ENCODE results near the gene KRTAP9-3. TPM values are rescaled to one million over a fixed set of nuclear protein-coding genes. Genes with fewer than 3 reads are reported as not detected.

KRTAP9-3 gene
- total RNA-seq (2022; extraction: Qiagen RNA extraction), result not detected in 5 replicates

GRCh38 chr17:41232399-41233105 is at the start of gene KRTAP9-3:
Gene KRTAP9-3 (plus strand): TSS chr17:41232449. CDS start chr17:41232502, 53 bp downstream.

GRCh38 chr17:41184480-41184961 is 47.7 kb upstream of the KRTAP9-3 start, which contains the start of gene KRTAP4-1:
Gene KRTAP4-1 (minus strand): TSS chr17:41184911. CDS start chr17:41184854, 57 bp downstream.

GRCh38 chr17:41189837-41190318 is 42.4 kb upstream of the KRTAP9-3 start, which contains the start of gene KRTAP9-1:
Gene KRTAP9-1 (plus strand): TSS chr17:41189887. CDS start chr17:41189887, 0 bp downstream.

GRCh38 chr17:41226598-41227095 is 5.6 kb upstream of the KRTAP9-3 start, which contains the start of gene KRTAP9-2:
Gene KRTAP9-2 (plus strand): TSS chr17:41226648. CDS start chr17:41226655, 7 bp downstream.

GRCh38 chr17:41237949-41238437 is 5.7 kb downstream of the KRTAP9-3 start, which contains the start of gene KRTAP9-8:
Gene KRTAP9-8 (plus strand): TSS chr17:41237999. CDS start chr17:41238052, 53 bp downstream.

GRCh38 chr17:41249637-41250240 is 17.5 kb downstream of the KRTAP9-3 start, which contains the start of gene KRTAP9-4:
Gene KRTAP9-4 (plus strand): TSS chr17:41249687. CDS start chr17:41249721, 34 bp downstream.

DNA sequence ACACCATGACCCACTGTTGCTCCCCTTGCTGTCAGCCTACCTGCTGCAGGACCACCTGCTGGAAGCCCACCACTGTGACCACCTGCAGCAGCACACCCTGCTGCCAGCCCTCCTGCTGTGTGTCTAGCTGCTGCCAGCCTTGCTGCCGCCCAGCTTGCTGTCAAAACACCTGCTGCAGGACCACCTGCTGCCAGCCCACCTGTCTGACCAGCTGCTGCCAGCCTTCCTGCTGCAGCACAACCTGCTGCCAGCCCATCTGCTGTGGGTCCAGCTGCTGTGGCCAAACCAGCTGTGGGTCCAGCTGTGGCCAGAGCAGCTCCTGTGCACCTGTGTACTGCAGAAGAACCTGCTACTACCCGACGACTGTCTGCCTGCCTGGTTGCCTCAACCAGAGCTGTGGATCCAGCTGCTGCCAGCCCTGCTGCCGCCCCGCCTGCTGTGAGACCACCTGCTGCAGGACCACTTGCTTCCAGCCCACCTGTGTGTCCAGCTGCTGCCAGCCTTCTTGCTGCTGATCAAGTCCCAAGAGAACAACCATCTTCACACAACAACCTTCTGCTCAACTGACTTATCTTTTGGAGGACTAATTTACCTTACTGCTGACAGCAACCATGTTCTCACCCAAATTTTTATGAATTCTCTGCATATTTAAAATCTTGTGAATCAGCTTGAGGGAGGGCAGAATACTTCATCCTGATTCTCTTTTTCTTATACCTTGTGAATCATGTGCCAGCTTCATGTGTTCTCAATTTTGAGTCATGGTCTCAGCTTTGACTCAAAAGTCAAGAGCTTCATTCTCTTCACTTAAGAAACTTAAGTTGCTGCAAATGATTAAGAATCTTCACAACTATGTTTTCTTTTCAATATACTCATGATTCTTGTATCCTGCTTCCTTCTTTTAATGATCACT is 23.4 kb downstream of the KRTAP9-3 start, which contains the start of gene KRTAP9-9:
Gene KRTAP9-9 (plus strand): TSS at position 4 of the 910 bp plus-strand sequence.

GRCh38 chr17:41265078-41265477 is 32.8 kb downstream of the KRTAP9-3 start, which contains the start of gene KRTAP9-6:
Gene KRTAP9-6 (plus strand): TSS chr17:41265378. CDS start chr17:41265378, 0 bp downstream.

DNA sequence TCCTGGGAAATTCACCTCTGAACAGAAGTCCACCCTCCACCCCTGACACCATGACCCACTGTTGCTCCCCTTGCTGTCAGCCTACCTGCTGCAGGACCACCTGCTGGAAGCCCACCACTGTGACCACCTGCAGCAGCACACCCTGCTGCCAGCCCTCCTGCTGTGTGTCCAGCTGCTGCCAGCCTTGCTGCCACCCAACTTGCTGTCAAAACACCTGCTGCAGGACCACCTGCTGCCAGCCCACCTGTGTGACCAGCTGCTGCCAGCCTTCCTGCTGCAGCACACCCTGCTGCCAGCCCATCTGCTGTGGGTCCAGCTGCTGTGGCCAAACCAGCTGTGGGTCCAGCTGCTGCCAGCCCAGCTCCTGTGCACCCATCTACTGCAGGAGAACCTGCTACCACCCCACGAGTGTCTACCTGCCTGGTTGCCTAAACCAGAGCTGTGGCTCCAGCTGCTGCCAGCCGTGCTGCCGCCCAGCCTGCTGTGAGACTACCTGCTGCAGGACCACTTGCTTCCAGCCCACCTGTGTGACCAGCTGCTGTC is 43.5 kb downstream of the KRTAP9-3 start, which contains the start of gene KRTAP9-7:
Gene KRTAP9-7 (plus strand): TSS at position 51 of the 543 bp plus-strand sequence. CDS start 0 bp downstream, at position 51.

Other genes starting within 250 kb of the KRTAP9-3 start
- gene KRT40, start 248.1 kb upstream of the KRTAP9-3 start, total RNA-seq (2022; extraction: Qiagen RNA extraction), result not detected in 5 replicates
- gene KRTAP3-3, start 238.3 kb upstream of the KRTAP9-3 start, total RNA-seq (2022; extraction: Qiagen RNA extraction), result not detected in 5 replicates
- gene KRTAP3-2, start 232.5 kb upstream of the KRTAP9-3 start, total RNA-seq (2022; extraction: Qiagen RNA extraction), result 0.26 to 0.44 TPM (median 0.29 TPM) in 5 replicates
- 0.24 TPM in 1 of 5 replicates, not detected in the others for gene KRTAP3-1, start 223.3 kb upstream of the KRTAP9-3 start, total RNA-seq (2022; extraction: Qiagen RNA extraction)
- gene KRTAP1-5, start 205.2 kb upstream of the KRTAP9-3 start, total RNA-seq (2022; extraction: Qiagen RNA extraction), result not detected in 5 replicates
- gene KRTAP1-4, start 202.3 kb upstream of the KRTAP9-3 start, total RNA-seq (2022; extraction: Qiagen RNA extraction), result not detected in 5 replicates
- gene KRTAP1-3, start 197.6 kb upstream of the KRTAP9-3 start, total RNA-seq (2022; extraction: Qiagen RNA extraction), result not detected in 5 replicates
- gene KRTAP1-1, start 191.0 kb upstream of the KRTAP9-3 start, total RNA-seq (2022; extraction: Qiagen RNA extraction), result not detected in 5 replicates
- not detected in 5 replicates for gene KRTAP2-1, start 185.1 kb upstream of the KRTAP9-3 start, total RNA-seq (2022; extraction: Qiagen RNA extraction)
- not detected in 5 replicates for gene KRTAP2-2, start 177.2 kb upstream of the KRTAP9-3 start, total RNA-seq (2022; extraction: Qiagen RNA extraction)
- 0.20 to 0.22 TPM in 2 of 5 replicates, not detected in the others for gene KRTAP2-3, start 172.3 kb upstream of the KRTAP9-3 start, total RNA-seq (2022; extraction: Qiagen RNA extraction)
- not detected in 5 replicates for gene KRTAP2-4, start 166.6 kb upstream of the KRTAP9-3 start, total RNA-seq (2022; extraction: Qiagen RNA extraction)
- not detected in 5 replicates for gene KRTAP4-7, start 148.3 kb upstream of the KRTAP9-3 start, total RNA-seq (2022; extraction: Qiagen RNA extraction)
- gene KRTAP4-8, start 134.3 kb upstream of the KRTAP9-3 start, total RNA-seq (2022; extraction: Qiagen RNA extraction), result not detected in 5 replicates
- gene KRTAP4-16, start 130.2 kb upstream of the KRTAP9-3 start, total RNA-seq (2022; extraction: Qiagen RNA extraction), result not detected in 5 replicates
- not detected in 5 replicates for gene KRTAP4-9, start 127.1 kb upstream of the KRTAP9-3 start, total RNA-seq (2022; extraction: Qiagen RNA extraction)
- not detected in 5 replicates for gene KRTAP4-11, start 114.1 kb upstream of the KRTAP9-3 start, total RNA-seq (2022; extraction: Qiagen RNA extraction)
- not detected in 5 replicates for gene KRTAP4-12, start 108.3 kb upstream of the KRTAP9-3 start, total RNA-seq (2022; extraction: Qiagen RNA extraction)
- gene KRTAP4-6, start 91.9 kb upstream of the KRTAP9-3 start, total RNA-seq (2022; extraction: Qiagen RNA extraction), result not detected in 5 replicates
- gene KRTAP4-5, start 82.6 kb upstream of the KRTAP9-3 start, total RNA-seq (2022; extraction: Qiagen RNA extraction), result not detected in 5 replicates
- gene KRTAP4-4, start 71.7 kb upstream of the KRTAP9-3 start, total RNA-seq (2022; extraction: Qiagen RNA extraction), result not detected in 5 replicates
- gene KRTAP4-3, start 64.2 kb upstream of the KRTAP9-3 start, total RNA-seq (2022; extraction: Qiagen RNA extraction), result not detected in 5 replicates
- gene KRTAP4-2, start 54.2 kb upstream of the KRTAP9-3 start, total RNA-seq (2022; extraction: Qiagen RNA extraction), result not detected in 5 replicates
- gene KRTAP4-1, start 47.5 kb upstream of the KRTAP9-3 start, total RNA-seq (2022; extraction: Qiagen RNA extraction), result 0.10 to 0.29 TPM (median 0.16 TPM) in 3 of 5 replicates, not detected in the others
- not detected in 5 replicates for gene KRTAP9-1, start 42.6 kb upstream of the KRTAP9-3 start, total RNA-seq (2022; extraction: Qiagen RNA extraction)
- not detected in 5 replicates for gene KRTAP9-2, start 5.8 kb upstream of the KRTAP9-3 start, total RNA-seq (2022; extraction: Qiagen RNA extraction)
- gene KRTAP9-8, start 5.5 kb downstream of the KRTAP9-3 start, total RNA-seq (2022; extraction: Qiagen RNA extraction), result not detected in 5 replicates
- not detected in 5 replicates for gene KRTAP9-4, start 17.2 kb downstream of the KRTAP9-3 start, total RNA-seq (2022; extraction: Qiagen RNA extraction)
- gene KRTAP9-9, start 22.9 kb downstream of the KRTAP9-3 start, total RNA-seq (2022; extraction: Qiagen RNA extraction), result not detected in 5 replicates
- not detected in 5 replicates for gene KRTAP9-6, start 32.9 kb downstream of the KRTAP9-3 start, total RNA-seq (2022; extraction: Qiagen RNA extraction)
- gene KRTAP9-7, start 43.2 kb downstream of the KRTAP9-3 start, total RNA-seq (2022; extraction: Qiagen RNA extraction), result not detected in 5 replicates
- gene KRTAP29-1, start 70.4 kb downstream of the KRTAP9-3 start, total RNA-seq (2022; extraction: Qiagen RNA extraction), result not detected in 5 replicates
- gene KRTAP16-1, start 76.9 kb downstream of the KRTAP9-3 start, total RNA-seq (2022; extraction: Qiagen RNA extraction), result not detected in 5 replicates
- gene KRTAP17-1, start 83.3 kb downstream of the KRTAP9-3 start, total RNA-seq (2022; extraction: Qiagen RNA extraction), result not detected in 5 replicates
- not detected in 5 replicates for gene KRT33A, start 118.4 kb downstream of the KRTAP9-3 start, total RNA-seq (2022; extraction: Qiagen RNA extraction)
- gene KRT33B, start 137.4 kb downstream of the KRTAP9-3 start, total RNA-seq (2022; extraction: Qiagen RNA extraction), result not detected in 5 replicates
- 0.22 to 0.52 TPM (median 0.46 TPM) in 5 replicates for gene KRT34, start 149.9 kb downstream of the KRTAP9-3 start, total RNA-seq (2022; extraction: Qiagen RNA extraction)
- not detected in 5 replicates for gene KRT31, start 165.2 kb downstream of the KRTAP9-3 start, total RNA-seq (2022; extraction: Qiagen RNA extraction)
- gene KRT37, start 192.1 kb downstream of the KRTAP9-3 start, total RNA-seq (2022; extraction: Qiagen RNA extraction), result not detected in 5 replicates
- not detected in 5 replicates for gene KRT38, start 208.5 kb downstream of the KRTAP9-3 start, total RNA-seq (2022; extraction: Qiagen RNA extraction)
- 0.05 to 0.07 TPM (median 0.06 TPM) in 3 of 5 replicates, not detected in the others for gene KRT32, start 234.9 kb downstream of the KRTAP9-3 start, total RNA-seq (2022; extraction: Qiagen RNA extraction)
- not detected in 5 replicates for gene KRT35, start 248.7 kb downstream of the KRTAP9-3 start, total RNA-seq (2022; extraction: Qiagen RNA extraction)

Data from A549 treated with Hydrocortisone at 1 μM for 4 hours (cell line).